ENCODE measurements around the gene ARHGDIB. TPM values are rescaled to one million over a fixed set of nuclear protein-coding genes. Genes with fewer than 3 reads are reported as not detected.

ARHGDIB gene
- total RNA-seq, 1 experiment from 2014 or later, result 23.5 TPM

- no peak overlapping the region for H3K4me3 Mint-ChIP-seq (ENCODE audit: low read depth, unreplicated experiment)
- peaks cover 16% of the 10 kb centered on the region for H3K4me1 Mint-ChIP-seq (ENCODE audit: low read depth, unreplicated experiment)
- CTCF ChIA-PET, result interaction anchor here (1.2 to 2.3 kb wide), 2 partner anchors 14 to 183 kb away, joined by 3 to 23 read pairs; no protein-coding TSS in a partner anchor
- intact Hi-C loops (cut with micrococcal nuclease; ENCODE audit: unreplicated experiment), result loop anchor here (1.0 kb wide), 1 partner anchor 269 kb away; no protein-coding TSS in a partner anchor
- BruUV-seq (replicated peaks), result no TSS peak
- H3K27me3 Mint-ChIP-seq (ENCODE audit: unreplicated experiment), result no peaks in the 10 kb centered on the region
- no peak for DNase-seq
- no peak overlapping the region for H3K27ac Mint-ChIP-seq (ENCODE audit: unreplicated experiment)
- no peaks in the 10 kb centered on the region for H3K36me3 Mint-ChIP-seq (ENCODE audit: insufficient read depth, unreplicated experiment)
- H3K9me3 Mint-ChIP-seq (ENCODE audit: low read depth, unreplicated experiment), result peaks cover 7% of the 10 kb centered on the region
- TF ChIP-seq CTCF (IDR thresholded peaks at IDR 0.05; ENCODE audit: unreplicated experiment), result no peak
Measured at GRCh38 chr12:14993537-14994266, 32.3 kb upstream of the ARHGDIB start.

- Mint-ChIP-seq H3K4me3 (ENCODE audit: low read depth, unreplicated experiment) (no peak overlapping the region), H3K27me3 (ENCODE audit: unreplicated experiment) (no peaks in the 10 kb centered on the region), H3K9me3 (ENCODE audit: low read depth, unreplicated experiment) (peaks cover 10% of the 10 kb centered on the region), H3K4me1 (ENCODE audit: low read depth, unreplicated experiment) (peaks cover 10% of the 10 kb centered on the region), H3K36me3 (ENCODE audit: insufficient read depth, unreplicated experiment) (no peaks in the 10 kb centered on the region), H3K27ac (ENCODE audit: unreplicated experiment) (no peak overlapping the region)
- intact Hi-C loops (cut with micrococcal nuclease; ENCODE audit: unreplicated experiment), result no loop called here
- BruUV-seq (replicated peaks), result no TSS peak
- no peak for TF ChIP-seq CTCF (IDR thresholded peaks at IDR 0.05; ENCODE audit: unreplicated experiment)
- no peak for DNase-seq
- CTCF ChIA-PET, result interaction anchor here (1.2 to 1.3 kb wide), 2 partner anchors 13 to 147 kb away, joined by 3 to 4 read pairs; no protein-coding TSS in a partner anchor
Measured at GRCh38 chr12:14993117-14993516, 31.7 kb upstream of the ARHGDIB start.

GRCh38 chr12:14992673-14993072 is 31.3 kb upstream of the ARHGDIB start:
- intact Hi-C loops (cut with micrococcal nuclease; ENCODE audit: unreplicated experiment), result no loop called here
- Mint-ChIP-seq H3K9me3 (ENCODE audit: low read depth, unreplicated experiment) (peaks cover 10% of the 10 kb centered on the region), H3K36me3 (ENCODE audit: insufficient read depth, unreplicated experiment) (no peaks in the 10 kb centered on the region), H3K27ac (ENCODE audit: unreplicated experiment) (no peak overlapping the region), H3K27me3 (ENCODE audit: unreplicated experiment) (no peaks in the 10 kb centered on the region), H3K4me3 (ENCODE audit: low read depth, unreplicated experiment) (no peak overlapping the region), H3K4me1 (ENCODE audit: low read depth, unreplicated experiment) (peaks cover 9% of the 10 kb centered on the region)
- no TSS peak for BruUV-seq (replicated peaks)
- CTCF ChIA-PET, result interaction anchor here (1.2 to 1.3 kb wide), 2 partner anchors 13 to 146 kb away, joined by 3 to 4 read pairs; no protein-coding TSS in a partner anchor
- no peak for TF ChIP-seq CTCF (IDR thresholded peaks at IDR 0.05; ENCODE audit: unreplicated experiment)
- no peak for DNase-seq

GRCh38 chr12:14991069-14991468 is 29.7 kb upstream of the ARHGDIB start:
- no TSS peak for BruUV-seq (replicated peaks)

More at GRCh38 chr12:14991069-14991468, 29.7 kb upstream of the ARHGDIB start:
- intact Hi-C loops (cut with micrococcal nuclease; ENCODE audit: unreplicated experiment), result no loop called here
- TF ChIP-seq CTCF (IDR thresholded peaks at IDR 0.05; ENCODE audit: unreplicated experiment), result no peak
- Mint-ChIP-seq H3K27me3 (ENCODE audit: unreplicated experiment) (no peaks in the 10 kb centered on the region), H3K36me3 (ENCODE audit: insufficient read depth, unreplicated experiment) (no peaks in the 10 kb centered on the region), H3K4me1 (ENCODE audit: low read depth, unreplicated experiment) (peaks cover 9% of the 10 kb centered on the region), H3K9me3 (ENCODE audit: low read depth, unreplicated experiment) (peaks cover 10% of the 10 kb centered on the region), H3K4me3 (ENCODE audit: low read depth, unreplicated experiment) (no peak overlapping the region), H3K27ac (ENCODE audit: unreplicated experiment) (no peak overlapping the region)
- DNase-seq, result no peak
- CTCF ChIA-PET, result no interaction called here

Data from Calu3 (cell line).